ENCODE data around the gene GRAP.

Gene GRAP

GRCh38 chr17:19001907-19002590, 44.7 kb downstream of the GRAP start:
- DNase-seq: no peak

DNA sequence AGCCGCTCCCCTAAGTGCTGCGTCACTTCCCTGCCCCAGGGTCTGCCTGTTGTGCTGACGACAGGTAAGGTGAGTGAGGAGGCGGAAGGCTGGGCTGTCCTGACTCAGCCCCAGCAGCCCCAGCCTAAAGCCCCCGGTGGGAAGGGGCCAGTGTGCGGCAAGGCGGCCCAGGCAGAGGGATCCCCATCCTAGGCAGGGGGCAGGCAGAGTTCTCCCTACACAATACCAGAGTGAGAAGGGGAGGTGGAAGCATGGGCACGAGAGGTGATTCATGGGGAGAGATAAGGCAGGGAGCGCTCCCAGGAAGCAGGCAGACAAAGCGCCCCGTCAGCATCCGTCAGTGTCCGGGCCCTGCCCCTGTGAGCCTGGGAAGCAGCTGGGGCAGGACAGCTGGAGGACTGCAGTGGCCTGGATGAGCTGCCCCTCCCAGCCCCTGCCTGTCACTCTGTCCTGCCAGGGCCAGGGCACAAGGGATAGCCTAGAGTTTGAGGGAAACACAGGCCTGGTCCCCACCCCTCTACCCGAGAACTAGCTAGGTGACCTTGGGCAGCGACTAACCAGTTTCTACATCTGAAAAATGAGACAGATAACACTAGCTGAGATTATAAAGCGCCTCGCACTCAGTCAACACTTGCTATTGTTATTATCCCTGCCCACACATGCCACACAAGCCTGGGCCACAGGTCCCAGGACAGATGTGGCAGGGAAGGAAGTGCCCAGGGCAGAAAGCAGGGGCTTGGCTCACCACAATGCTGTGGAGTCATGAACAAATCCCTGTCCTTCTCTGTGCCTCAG, 46.0 kb downstream of the GRAP start:
- no peak for DNase-seq

- no peak for DNase-seq
Measured at GRCh38 chr17:18999911-19000310, 46.8 kb downstream of the GRAP start.

DNA sequence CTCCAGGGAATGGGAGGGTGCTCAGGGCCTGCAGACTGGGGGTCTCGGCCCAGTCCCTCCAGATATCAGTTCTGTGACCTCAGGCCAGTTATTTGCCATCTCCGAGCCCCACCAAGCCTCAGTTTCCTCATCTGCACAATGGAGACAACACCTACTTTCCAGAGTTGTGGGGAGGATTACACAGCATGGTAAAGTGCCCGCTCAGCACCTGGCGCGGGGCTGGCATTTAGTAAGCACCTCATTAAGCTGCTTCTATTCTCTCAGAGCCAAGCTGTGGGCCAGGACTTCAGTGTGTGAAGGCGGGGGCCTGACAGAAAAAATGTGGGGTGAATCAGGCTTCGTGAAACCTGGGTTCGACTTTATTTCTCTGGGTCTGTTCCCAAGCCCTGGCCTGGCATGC, 47.4 kb downstream of the GRAP start:
- DNase-seq: no peak

- no peak for DNase-seq
Measured at GRCh38 chr17:18997650-18998196, 49.0 kb downstream of the GRAP start.

- DNase-seq: no peak
Measured at GRCh38 chr17:18996458-18996857, 50.3 kb downstream of the GRAP start.

- DNase-seq: no peak
Measured at GRCh38 chr17:18995220-18995619, 51.5 kb downstream of the GRAP start.

- DNase-seq: no peak
Measured at GRCh38 chr17:18994631-18995030, 52.1 kb downstream of the GRAP start.

GRCh38 chr17:18993905-18994526, 52.7 kb downstream of the GRAP start:
- no peak for DNase-seq

DNA sequence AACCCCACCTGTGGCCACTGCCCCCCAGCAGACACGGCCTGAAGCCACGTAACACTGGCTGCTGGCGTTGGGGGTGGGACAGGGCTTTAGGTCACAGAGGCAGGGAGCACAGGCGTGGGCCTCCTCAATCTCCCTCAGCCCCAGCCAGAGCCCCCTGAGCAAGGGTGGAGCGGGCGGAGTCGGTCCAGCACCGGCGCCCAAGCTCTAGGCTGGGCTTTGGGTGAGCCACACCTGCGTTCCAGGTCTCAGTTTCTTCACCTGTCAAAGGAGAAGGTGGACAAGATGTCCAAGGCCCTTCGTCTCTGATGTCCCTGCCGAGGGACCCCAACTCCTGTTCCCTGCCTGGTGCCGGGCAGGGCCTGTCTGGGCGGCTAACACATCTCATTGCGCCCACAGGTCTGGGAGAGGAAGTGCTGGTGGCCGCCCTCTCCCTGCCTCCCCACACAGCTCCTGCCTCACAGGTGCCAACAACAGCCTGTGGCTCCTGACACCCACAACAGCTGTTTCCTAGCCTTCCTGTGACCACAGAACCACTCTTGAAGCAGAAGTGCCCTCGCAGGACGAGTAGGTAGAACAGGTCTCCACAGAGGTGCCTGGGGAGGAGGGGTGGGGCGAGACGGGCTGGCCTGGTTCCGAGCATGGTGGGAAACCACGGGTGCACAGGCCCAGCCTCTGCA, 54.2 kb downstream of the GRAP start:
- DNase-seq: no peak

DNA sequence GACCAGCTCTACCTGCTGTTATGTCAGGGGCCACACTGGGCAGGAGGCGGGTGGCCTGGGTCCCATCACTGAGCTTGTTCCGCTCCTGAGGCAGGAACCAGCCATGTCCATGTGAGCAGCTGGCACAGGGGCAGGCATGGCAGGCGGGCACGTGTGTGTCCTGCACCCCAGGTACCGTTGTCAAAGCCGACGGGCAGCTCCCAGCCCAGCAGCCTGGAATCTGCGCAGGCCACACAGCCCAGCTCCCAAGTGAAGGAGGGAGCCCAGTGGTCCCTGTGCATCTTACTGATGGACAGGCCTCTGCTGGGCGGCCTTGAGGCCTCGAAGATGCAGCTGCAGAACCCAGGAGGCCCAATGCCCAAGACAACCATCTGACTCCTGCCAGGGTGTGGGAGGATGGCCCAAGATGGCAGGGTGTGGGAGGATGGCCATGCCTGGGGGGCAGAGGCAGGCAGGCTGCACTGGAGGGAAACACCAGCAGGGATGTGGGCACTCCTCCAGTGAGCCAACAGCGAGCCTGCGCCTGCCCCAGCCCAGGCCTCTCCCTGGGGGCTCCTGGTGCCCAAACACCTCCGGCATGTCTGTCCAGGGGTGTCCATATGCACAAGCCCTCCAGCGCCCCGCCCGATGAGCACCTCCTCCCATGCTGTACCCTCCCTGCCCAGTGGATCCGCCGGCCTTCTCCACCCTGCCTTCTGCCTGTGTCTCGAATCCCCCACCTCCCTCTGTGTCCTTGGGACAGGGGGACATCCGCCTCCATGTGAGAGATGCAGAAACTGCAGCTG, 55.0 kb downstream of the GRAP start:
- no peak for DNase-seq

DNA sequence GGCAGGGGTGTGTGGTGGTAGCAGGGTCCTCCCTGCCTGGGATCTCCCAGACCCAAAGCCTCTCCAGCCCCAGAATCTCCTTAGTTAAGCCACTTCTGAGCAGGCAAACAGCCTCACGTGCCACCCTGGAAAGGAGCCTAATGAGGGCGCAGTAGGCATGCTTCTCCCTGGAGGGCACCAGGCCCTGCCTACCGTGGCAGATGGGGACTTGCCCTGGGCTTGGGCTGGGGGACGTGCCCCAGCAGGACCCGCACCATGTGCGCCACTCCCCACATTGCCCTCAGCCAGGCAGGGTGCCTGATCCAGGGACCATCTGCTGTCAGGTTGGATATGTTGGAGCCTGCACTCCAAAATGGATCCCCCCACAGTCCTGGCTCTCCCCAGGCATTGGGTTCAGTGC, 56.4 kb downstream of the GRAP start:
- DNase-seq: no peak

DNA sequence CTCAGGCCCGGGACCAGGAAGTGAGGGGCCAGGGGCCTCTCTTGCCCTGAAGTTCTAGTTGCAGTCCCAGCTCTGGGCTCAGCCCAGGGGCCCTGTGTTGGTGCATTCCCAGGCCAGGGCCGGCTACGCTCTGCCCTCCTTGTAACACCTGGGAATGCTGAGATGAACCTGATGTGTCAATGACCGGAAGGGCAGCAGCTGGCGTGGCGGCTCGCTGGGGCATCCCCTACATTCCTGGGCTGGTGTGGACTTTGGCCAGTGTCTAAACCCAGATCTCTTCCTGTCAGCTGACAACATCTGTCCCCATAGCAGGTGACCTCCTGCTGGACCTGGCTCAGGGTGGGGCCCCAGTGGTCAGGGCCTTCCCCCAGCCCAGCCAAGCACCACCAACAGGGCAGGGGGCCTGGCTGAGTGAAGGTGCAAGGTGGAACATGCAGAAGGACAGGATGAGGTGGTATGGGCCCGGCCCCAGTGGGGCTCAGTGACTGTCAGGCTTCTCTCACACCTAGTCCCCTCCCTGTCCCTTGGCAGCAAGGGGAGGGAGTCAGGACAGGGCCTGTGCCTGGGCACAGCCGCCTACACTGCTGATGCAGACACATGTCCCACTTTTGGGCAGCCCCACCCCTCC, 58.1 kb downstream of the GRAP start:
- DNase-seq: no peak

DNA sequence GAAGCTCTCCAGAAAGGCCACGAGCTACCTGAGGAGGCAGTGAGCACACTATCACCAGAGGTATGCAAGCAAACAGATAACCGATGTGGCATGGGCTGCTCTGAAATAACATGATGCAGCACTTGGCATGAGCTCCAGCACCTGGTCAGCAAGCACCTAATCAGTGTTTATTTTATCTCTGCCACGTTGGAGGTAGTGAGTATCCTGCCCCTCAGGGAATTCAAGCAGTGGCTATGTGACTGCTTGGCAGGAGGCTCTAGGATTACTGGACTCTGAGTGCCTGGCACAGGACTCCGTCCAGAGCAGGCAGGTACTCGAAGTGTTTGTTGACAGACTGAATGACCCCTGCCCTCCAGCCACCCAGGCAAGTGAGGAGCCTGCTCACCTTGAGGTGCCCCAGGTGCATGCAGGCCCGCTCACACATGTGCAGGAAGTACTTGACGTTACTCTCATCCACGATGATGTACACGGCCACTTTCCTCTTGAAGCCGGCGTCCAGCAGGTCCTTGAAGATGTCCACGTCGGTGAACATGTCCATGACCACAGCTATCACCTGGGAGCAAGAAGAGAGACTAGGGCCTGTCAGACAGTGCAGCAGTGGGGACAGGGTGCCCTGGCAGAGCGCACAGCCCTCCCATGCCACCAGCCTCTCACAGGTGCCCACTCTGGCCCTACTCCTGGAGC, 58.8 kb downstream of the GRAP start:
- DNase-seq: no peak

GRCh38 chr17:18987230-18987610, 59.5 kb downstream of the GRAP start:
- no peak for DNase-seq

GRCh38 chr17:18986541-18987229, 60.1 kb downstream of the GRAP start:
- no peak for DNase-seq

DNA sequence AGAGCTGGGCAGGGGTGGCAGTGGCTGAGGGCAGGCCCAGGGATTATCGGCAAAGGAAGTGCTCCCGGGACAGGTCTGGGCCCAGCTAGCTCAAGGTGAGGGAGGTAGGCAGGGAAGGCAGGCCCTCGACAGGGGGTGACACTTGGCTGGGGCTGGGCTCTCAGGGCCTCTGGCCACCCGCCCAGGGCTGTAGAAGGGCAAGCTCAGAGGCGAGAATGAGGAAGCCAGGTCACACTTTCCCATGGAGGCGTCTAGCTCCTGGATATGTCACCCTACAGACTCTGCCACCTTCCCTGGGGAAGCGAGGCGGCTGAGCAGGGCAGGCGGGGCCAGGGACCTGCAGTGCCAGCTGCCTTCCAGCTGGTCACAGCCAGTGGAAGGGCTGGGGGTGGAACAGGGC, 61.3 kb downstream of the GRAP start:
- DNase-seq: no peak

GRCh38 chr17:18984273-18985114, 62.3 kb downstream of the GRAP start:
- DNase-seq: no peak

DNA sequence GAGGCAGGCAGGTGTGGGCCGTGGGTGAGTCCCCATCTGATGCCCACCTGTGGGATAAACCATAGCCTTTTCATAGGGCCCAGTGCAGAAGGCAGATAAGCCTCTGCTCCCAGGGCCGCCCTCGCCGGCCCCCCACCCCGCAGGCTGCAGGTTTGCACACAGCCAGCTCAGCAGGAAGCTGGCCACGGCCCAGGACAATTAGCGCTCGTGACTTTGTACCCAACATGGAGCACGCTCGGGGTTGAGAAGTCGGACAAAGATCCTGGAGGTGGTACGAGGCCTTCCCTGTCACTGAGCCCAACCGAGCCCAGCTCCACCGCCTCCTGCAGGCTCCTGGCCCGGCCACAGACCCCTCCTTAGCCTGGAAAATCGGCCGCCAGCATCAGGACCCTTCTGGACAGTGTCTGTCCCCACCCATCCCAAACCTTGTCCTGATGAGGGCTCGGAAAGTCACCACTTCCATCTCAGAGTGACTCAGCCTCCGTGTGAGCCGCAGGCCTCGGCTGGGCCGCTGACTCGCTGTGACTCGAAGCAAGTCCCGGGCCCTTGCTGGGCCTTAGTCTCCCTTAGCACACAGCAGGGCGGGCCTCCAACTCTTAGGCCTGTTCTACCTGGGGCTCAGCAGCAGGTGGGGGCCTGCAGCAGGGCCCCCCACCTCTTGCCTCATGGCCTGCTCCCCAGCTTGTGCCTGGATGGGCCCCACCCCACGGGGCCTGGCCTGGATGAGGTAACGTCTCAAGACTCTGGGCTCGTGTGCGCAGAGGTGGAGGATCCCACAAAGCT, 64.9 kb downstream of the GRAP start:
- DNase-seq: peak; percentile 74

All from fibroblast of skin of right quadriceps (primary cell).